Cerebellar nuclear complex (tissue), 1 donor: ENCODE measurements around the gene LRRC47.

Experiments
- DNase-seq, 2 experiments: peaks; one replicate each; lab custom pipeline; 2025; lab: John Stamatoyannopoulos, UW

The LRRC47 gene

DNA sequence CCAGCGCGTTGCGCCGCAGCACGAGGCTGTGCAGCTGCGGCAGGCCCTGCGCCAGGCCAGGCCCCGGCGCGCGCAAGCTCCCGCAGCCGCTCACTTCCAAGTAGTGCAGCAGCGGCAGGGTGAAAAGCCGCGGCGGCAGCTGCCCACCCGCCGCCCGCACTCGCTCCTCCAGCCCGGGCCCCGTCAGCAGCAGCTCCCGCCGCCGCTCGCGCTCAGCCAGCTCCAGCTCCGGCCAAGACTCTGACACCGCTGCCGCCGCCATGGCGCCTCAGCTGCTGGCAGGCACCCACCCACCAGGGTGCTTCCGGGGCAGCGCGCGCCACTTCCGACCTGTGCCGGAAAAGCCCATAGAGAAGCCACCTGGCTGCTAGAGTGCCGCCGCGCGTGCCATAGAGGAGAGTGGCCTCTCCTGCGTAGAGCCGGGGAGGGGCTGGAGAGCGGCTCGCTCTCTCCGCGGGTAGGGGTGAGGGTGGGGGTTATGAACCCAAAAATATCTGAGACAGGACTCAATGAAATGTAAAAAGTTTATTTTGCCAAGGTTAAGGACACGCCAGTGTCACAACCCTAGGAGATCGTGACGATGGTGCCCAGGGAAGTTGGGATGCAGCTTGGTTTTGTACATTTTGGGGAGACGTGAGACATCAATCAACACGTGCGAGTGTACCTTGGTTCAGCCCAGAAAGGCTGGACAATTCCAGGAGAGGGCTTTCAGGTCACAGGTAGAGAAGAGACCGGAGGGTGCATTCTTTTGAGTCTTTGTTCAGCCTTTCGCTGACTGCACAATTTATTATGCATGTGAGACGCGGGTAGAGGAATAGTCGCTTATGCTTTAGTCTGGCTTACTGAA is at the start of gene LRRC47:
Gene LRRC47 (minus strand): TSS at position 284 of the 847 bp plus-strand sequence. CDS start 22 bp downstream, at position 262.
- peak; percentile 45 to 85 for DNase-seq

DNA sequence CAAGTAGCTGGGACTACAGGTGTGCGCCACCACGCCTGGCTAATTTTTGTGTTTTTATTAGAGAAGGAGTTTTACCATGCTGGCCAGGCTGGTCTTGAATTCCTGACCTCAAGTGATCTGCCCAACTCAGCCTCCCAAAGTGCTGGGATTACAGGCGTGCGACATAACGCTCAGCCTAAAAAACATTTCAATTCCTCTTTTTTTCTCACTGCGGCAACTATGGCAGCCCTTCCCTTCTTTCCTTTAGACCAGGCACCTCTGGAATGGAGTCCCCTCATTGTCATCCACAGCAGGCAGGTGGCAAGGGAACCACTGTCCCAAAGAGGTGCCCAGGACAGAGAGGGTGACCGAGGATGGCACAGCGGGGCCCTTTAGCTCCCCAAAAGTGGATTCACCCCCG is 46.6 kb upstream of the LRRC47 start:
- DNase-seq = no peak

DNA sequence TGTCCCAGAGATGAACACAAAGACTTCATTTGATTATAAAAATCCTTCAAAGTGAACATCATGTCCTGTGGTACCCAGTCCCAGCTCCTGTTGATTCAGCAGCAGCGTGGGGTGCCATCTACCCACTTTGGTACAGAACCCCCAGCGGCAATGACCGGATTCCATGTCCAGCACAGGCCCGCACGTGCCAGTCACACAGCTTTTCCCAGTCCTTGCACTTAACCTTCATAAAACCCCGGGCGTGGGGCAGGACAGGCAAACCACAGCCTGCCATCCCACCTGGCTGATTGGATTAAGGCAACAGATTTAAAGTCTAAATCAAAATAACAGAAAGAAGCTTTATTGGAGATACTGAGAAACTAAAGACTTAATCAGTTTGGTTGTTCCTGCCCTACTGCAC is 45.2 kb upstream of the LRRC47 start:
- no peak for DNase-seq

DNA sequence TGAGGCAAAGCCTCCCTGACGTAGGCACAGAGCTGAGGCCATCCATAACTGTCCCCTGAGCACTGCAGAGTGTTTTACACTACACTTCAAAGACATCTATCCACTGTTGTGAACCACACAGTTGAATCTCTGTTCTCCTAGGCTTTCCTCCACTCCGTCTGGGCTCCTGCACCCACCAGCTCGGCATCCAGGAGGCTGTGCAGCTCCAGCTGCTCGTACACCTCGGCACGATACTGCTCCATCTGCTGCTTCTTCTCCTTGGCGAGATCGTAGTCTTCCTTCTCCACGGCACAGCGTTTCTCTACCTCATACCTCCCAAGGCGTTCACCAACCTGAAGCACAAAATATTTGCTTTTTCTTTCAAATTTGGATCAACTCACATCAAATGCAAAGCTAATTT is 42.5 kb upstream of the LRRC47 start:
- DNase-seq = no peak

DNA sequence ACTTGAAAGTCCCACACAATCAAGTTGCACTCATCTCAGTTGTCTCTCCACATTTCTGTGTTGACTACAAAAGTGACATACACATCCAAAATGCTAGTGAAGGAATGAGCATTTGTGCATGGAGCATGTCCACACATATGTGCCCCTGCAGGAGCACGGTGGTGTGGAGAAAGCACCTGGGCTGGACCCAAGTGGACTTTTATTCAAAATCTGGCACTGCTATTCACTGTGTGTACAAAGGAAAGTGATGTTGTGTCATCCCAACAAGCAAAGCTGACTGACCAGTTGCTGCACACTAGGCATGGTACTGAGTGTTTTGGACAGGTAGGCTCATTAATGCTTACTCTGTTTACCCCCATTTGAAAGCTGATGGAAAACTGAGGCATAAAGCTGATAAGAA is 41.4 kb upstream of the LRRC47 start:
- DNase-seq = no peak

DNA sequence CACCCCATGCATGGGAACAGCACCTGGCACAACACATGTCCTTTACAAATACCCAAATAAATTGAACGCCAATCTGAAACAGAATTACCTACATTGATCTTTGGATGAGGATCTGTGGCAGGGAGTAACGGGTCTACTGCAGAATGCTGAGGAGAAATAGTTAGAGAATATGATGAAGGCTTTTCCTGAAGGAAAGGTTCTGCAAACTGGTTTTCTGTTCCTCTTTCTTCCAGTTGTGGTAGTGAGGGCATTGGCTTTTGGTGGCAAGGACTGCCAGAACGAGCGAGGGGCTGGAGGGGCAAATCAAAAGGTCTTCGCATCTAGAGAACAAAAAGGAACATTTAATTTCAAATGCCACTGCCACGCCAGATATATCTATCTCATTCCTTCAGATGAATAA is 40.9 kb upstream of the LRRC47 start:
- no peak for DNase-seq

DNA sequence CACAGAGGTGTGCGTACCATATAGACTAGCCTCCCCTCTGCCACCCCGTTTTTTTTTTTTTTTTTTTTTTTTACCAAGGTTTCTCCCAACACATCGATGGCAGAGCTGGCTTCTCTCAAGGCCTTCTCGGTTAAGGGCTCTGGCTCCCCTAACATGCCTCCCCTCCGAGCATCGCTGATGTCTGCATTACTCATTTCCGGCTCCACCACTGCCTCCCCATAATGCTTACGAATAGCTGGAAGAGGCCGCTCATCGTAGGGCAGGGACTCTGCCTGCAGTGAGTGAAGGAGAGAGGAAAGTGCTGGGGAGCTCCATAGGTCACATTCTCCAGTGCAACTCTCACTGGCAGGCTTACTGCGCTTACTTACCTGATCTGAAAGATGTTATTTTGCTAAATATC is 40.1 kb upstream of the LRRC47 start:
- no peak for DNase-seq

DNA sequence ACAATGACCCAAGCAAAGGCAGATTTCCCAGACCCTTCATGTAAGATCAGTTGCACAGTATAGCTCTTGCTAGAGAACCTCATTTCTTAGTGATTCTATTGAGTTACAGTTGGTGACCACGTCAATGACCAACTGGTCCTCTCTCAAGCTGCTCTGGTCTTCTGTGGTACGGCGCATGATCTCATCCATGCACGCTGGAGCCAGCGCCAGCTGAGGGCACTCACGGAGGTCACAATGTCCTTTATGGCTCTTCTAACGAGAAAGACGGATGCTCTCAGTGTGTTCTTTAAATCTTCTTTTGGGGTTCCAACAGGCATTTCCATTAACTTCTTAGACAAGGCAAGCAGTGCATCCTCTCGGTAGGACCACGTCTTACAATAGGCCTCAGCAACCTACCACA is 38.4 kb upstream of the LRRC47 start:
- DNase-seq = no peak

DNA sequence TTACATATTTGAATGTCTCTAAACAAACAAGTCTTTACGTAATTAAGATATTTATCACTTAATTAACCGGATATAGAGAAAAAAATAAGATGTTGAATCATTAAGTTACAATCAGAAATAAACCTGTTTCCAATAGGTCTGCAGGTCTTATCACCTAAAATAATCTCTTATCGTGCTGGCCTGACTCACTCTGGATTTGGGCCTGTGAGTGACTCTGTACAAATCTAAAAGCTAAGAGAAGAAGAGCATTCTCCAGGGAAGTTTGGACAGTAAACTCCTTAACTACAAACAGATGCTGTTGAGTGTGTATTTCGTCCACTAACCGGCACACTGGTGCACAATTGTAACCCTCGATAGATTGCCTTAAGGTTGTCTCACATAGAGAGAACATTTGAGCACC is 35.4 kb upstream of the LRRC47 start:
- no peak for DNase-seq

DNA sequence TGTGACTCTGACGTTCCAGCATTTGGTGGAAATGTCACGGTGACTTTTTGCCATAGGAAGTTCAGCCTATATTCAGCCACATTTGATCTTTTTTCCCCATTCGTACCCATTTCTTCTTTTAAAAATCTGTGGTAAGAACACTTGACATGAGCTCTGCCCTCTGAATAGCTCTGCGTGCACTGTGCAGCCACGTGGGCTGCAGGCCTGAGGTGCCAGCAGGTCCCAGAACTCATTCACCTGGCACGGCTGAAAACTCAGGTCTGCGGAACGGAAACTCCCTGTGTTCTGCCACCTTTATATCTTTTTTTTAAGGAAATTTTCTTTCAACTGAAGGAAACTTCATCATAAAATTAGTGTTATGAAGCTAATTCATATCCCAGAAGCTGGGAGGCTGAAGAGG is 32.1 kb upstream of the LRRC47 start:
- no peak for DNase-seq

DNA sequence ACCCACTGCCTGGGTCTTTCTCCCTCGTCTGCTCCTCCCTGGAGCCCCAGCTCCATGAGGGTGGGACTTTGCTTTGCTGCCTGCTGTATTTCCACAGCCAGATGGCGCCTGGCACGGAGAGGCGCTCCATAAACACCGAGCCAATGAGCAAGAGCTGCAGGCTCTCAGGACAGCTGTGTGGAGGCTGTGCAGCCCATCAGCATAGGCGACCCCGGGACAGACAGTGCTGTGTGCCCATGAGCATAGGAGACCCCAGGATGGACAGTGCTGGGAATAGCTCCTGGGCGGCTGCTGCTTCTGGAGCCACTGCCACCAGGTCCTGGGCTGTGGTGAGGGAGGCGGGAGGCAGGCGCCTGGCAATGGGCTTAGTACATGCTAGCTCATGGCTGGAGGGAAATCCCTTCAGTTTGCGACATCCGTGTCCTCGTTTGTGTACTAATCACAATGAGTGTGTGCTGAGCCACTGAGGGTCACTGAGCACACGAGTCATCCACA is 31.6 kb upstream of the LRRC47 start:
- no peak for DNase-seq

DNA sequence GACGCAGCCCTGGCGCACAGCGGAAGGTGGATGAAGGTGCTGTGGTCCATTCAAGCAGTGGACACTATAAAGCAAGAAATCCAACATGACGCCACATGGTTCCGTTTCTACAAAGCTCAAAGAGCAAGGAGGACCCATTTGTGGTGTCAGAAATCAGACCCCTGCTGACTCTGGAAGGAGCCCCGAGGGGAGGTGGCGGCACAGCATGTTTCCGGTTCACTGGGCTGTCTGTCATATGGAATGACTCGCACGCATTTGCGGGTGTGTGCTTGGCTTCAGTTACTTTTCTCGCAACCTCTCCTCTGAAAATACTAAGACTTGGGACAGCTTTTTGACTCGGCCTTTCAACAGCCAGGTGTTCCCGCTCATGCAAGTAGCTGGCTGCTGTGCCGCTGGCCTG is 29.1 kb upstream of the LRRC47 start:
- DNase-seq = no peak

DNA sequence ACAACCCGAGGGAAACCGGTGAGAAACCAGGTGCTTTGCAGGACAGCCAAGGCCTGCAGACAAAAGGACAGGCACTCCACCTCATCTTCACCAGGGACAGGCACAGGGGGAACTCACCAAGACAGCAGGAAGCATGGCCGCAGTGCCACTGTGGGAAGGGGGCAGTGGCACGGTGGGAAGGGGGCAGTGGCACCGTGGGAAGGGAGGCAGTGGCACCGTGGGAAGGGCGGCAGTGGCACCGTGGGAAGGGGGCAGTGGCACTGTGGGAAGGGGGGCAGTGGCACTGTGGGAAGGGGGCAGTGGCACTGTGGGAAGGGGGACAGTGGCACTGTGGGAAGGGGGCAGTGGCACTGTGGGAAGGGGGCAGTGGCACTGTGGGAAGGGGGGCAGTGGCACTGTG is 28.4 kb upstream of the LRRC47 start:
- no peak for DNase-seq

DNA sequence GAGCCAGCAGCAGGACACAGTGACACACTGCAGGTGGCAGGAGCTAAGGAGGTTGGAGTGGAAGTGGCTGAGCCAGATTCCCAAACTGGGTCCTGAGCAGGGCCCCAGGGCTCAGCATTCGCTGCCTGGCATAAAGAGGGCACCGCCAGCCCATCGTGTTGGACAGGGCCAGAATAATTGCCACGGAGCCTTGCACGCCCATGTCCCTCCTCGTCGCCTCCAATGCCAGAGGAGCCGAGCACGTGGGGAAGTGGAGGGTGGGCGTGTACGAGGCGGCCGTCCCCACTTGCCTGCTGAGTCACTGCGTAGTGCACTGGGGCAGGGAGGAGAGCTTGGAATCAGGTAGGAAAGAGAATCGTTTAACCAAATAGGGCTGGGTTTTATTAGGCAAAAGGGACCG is 26.1 kb upstream of the LRRC47 start:
- DNase-seq = no peak

DNA sequence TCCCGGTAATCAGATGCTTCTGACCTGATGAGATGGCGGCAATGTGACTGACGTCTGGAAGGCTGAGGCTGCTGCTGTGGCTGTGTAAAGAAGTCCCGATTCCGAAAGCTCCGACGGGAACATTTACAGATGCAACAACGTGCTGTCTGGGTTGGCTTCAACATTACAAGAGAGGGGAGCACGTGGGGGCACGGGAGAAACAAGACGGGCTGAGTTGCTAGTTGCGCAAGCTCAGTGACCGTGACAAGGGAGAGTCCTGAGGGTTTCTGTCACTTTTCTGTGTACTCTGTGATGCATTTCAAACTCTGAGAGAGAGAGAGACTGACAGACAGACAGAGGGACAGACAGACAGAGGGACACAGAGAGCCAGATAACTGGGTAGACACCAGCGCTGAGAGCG is 25.6 kb upstream of the LRRC47 start:
- DNase-seq = no peak

DNA sequence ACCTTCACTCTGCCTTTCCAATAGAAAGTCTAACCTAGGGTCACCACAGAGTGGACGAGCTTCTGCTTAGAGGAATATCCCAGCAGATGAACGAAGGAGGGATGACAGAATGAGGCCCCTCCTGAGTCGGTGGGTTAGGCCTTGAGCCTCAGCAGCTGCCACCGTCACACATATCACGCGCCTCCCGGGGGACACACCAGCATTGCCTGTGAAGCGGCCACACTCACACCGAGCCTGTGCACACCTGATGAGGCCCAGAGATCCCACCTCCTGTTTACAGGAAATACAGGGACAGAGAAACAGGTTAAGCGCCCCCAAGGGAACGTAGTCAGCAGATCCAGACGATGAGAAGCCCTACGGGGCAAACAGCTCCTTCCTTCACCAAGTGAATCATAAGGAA is 25.1 kb upstream of the LRRC47 start:
- no peak for DNase-seq

DNA sequence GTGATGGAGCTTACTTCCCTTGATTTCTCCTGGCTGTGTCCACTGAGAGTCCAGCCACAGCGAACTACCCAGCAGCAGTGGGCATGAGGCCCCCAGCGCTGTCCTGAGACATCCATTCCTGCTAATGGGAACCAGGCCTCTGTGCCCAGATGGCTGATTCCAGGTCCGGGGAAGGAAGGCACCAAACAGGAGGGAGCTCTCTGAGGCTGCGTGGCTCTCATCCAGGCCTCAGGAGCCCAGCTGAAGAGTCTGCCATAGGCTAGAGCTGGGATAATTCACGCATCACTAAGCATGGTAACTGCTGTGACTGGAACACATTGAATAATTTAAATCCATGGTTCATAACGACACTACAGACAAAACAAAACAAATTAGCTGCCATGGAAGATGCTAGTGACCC is 24.7 kb upstream of the LRRC47 start:
- DNase-seq = peak; percentile 77 to 90

DNA sequence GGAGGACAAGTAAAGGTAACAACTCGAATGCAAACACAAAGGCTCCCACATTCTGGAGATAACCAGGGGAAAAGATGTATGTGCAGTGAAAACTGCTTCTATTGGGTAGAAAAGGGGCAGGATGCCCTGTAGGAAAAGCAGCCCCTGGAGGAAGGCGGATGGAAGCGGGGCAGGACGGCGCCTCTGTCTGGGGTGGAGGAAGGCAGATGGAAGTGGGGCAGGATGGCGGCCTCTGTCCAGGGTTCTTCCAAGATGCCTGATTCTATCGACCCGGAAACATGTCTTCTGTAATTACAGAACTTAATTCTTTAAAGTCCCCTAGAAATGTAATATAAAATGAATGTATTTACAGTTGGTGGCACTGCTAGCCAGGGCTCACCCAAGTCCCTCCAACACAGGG is 24.0 kb upstream of the LRRC47 start:
- DNase-seq = no peak

DNA sequence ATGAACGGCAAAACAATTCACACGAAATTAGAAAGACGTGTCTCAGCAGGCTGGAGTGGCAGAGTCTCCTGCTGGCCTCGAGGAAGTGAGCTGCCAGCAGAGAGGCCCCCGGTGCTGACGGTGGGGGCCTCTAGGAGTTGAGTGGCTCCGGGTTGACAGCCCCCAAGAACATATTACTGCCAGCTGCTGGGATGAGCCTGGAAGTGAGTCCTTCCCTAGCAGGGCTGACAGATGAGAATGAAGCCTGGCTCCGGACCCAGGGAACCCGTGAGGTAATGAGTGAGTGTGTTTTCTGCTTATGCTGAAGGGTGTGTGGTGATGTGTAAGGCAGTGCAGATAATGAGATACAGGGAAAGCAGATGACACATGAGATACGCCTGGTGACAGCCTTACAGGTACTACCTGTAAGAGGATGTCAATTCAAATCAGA is 23.5 kb upstream of the LRRC47 start:
- no peak for DNase-seq

DNA sequence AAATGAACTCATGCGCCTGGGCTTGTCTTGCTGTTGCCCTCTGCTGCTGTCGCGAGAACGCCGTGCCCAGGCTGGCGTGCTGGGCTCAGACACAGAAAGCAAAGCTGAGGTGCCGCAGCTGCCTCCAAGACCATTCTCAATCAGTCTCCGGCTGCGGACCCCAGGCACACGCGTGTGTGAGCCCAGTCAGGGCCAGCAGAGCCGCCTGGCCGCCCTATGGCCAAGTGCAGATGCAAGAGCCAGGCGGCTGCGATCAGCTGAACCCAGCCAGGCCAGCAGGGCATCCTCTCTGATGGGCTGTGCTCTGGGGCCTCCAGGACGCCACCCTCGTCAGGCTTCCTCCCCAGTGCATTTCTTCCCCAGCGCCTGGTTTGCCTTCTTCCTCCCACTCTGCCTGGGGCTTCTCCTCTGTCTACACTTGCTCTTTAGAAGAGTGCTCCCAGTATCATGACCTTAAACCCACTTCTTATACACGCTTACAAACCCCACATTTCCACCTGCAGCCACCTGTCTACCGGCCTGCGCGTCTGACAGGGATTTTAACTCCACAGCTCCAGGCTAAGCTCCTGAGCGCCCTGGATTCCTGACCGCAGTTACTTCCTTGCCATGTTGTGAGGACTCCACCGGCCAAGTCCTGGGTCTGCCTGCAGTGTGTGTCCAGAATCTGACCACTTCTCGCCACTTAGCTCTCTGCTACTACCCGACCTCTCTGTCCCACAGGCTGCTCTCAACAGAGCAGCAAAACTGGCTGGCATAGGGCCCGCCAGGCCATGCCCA is 21.7 kb upstream of the LRRC47 start:
- DNase-seq = no peak

DNA sequence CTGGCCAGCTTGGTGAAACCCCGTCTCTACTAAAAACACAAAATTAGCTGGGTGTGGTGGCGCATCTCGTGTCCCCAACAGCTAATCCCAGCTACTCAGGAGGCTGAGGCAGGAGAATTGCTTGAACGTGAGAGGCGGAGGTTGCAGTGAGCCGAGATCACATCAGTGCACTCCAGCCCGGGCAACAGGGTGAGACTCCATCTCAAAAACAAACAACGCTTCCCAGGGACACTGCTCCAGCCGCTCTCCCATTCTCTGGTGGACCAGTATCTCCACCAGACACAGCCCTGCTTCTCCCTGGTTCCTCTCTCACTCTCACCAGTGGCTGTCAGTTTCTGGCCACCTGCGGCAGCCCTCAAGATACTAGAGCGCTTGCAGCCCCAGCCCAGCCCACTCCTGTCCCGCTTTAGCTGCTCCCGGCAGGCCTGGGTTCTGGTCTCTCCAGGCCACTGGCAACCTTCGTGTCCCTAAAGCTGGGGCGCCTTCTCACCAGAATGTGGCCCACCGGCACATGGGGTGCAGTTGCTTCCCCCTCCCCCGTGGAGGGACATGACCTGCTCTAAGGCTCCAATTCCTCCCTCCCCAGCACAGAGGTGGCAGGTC is 20.9 kb upstream of the LRRC47 start:
- DNase-seq = no peak

DNA sequence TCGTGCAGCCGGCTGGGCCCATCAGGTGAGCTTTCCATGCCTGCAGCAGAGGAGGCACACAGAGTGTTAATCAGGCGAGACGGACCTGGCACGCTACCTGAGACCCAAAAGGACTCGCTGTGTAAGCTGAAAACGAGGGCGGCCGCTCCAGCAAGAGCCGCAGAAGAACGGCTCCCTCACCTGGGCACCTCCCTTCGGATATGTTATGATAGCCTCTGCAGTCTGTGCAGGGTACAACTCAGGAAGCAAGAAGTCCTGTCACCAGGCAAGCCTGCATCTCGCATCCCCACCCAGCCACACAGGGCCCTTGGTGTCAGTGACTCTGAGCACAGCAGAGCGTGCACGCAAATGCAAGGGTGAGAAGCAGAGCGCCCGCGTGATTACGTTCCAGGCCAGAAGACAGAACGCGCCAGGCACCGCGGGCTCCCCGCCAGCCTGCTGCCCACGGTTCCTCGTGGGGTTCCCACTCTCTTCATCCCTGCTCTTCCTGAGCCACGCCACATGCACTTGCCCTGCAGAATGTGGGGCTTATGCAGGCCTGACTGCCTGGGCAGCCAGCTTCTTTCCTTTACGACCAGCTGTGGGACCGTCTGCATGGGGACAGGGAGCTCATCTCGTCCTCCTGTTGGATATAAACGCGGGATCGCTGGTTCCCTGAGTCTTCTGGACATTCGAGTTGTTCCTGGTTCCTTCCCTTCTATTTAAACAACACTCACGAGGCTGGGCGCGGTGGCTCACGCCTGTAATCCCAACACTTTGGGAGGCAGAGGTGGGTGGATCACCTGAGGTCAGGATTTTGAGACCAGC is 20.2 kb upstream of the LRRC47 start:
- no peak for DNase-seq
